Stimulated activated naive CD8-positive, alpha-beta T cell treated with anti-CD3 and anti-CD28 coated beads, Interleukin-15, Interleukin-2, amounts not matched to agents 100 ng/mL and 50 ng/mL, for 24 hours (primary cell): ENCODE data around the gene AP1M1.
A peak's percentile ranks its signal among the peaks of the same experiment; 100 is the strongest.
"Not testable (repeated sequence)": the region's sequence is repeated elsewhere in the genome, so short reads cannot be mapped to it uniquely, and the experiment has no call there.

Source experiments
- H3K27ac Mint-ChIP-seq: one replicate; pipeline ENCODE4 v1.8.0; 2021; ENCODE audit warnings: mild to moderate bottlenecking, mixed read lengths
- H3K27me3 Mint-ChIP-seq: one replicate; pipeline ENCODE4 v1.8.0; 2021; ENCODE audit warnings: mixed read lengths
- H3K36me3 Mint-ChIP-seq: one replicate; pipeline ENCODE4 v1.8.0; 2021; ENCODE audit warnings: low read depth, mixed read lengths
- H3K4me1 Mint-ChIP-seq: one replicate; pipeline ENCODE4 v1.8.0; 2021; ENCODE audit warnings: low read depth, mixed read lengths
- H3K4me3 Mint-ChIP-seq: one replicate; pipeline ENCODE4 v1.8.0; 2021; ENCODE audit warnings: mild to moderate bottlenecking, mixed read lengths
- H3K9me3 Mint-ChIP-seq: one replicate; pipeline ENCODE4 v1.8.0; 2021; ENCODE audit warnings: mixed read lengths

AP1M1 gene

GRCh38 chr19:16266586-16266942, 68.9 kb downstream of the AP1M1 start:
- Mint-ChIP-seq H3K27me3 (peaks cover 17% of the 10 kb centered on the region), H3K9me3 (no peaks in the 10 kb centered on the region), H3K4me1 (peaks cover 47% of the 10 kb centered on the region), H3K27ac (peak overlapping the region; percentile 59), H3K36me3 (no peaks in the 10 kb centered on the region), H3K4me3 (no peak overlapping the region)

DNA sequence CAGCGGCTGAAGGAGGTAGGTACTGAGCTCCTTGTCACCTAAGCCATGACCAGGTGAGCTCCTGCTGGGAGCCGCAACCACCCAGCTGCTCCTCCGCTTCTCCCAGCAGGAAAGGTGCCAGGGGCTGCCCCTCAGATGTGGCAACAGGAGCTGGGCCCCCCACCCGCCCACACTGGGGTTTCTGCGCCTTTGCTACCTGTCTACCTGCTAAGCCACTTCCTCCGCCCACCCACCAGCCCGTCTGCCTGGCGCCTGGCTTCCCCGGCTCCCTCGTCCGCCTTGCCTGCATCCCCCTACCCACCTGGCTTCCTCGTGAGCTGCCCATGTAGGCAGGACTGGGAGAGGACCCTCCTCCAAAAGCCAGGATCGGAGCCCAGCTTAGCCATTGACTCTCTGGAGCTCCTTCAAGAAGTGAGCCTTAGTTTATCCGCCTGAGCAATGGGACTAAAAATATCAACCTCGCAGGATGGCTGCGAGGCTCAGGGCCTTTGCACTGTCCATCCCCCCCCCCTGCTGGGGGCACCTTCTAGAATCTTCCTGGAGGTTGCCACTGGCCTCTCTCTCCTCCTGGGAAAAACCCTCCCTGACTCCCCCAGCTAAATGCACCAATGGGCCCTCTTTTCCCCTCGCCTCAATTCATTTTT, 71.1 kb downstream of the AP1M1 start:
- Mint-ChIP-seq H3K27ac (no peak overlapping the region), H3K4me1 (peaks cover 30% of the 10 kb centered on the region), H3K36me3 (no peaks in the 10 kb centered on the region), H3K27me3 (peaks cover 17% of the 10 kb centered on the region), H3K9me3 (no peaks in the 10 kb centered on the region), H3K4me3 (no peak overlapping the region)

GRCh38 chr19:16272945-16273344, 75.2 kb downstream of the AP1M1 start:
- Mint-ChIP-seq H3K27me3 (no peaks in the 10 kb centered on the region), H3K9me3 (no peaks in the 10 kb centered on the region), H3K36me3 (no peaks in the 10 kb centered on the region), H3K4me3 (no peak overlapping the region), H3K27ac (no peak overlapping the region), H3K4me1 (peaks cover 10% of the 10 kb centered on the region)

- H3K36me3 Mint-ChIP-seq = no peaks in the 10 kb centered on the region
- H3K4me3 Mint-ChIP-seq = no peak overlapping the region
- no peaks in the 10 kb centered on the region for H3K9me3 Mint-ChIP-seq
- no peaks in the 10 kb centered on the region for H3K4me1 Mint-ChIP-seq
- no peaks in the 10 kb centered on the region for H3K27me3 Mint-ChIP-seq
- no peak overlapping the region for H3K27ac Mint-ChIP-seq
These were observed 76.7 kb downstream of the AP1M1 start for GRCh38 chr19:16274447-16274846.

- Mint-ChIP-seq H3K36me3 (no peaks in the 10 kb centered on the region), H3K4me1 (peaks cover 27% of the 10 kb centered on the region), H3K27ac (no peak overlapping the region), H3K27me3 (peaks cover 19% of the 10 kb centered on the region), H3K4me3 (no peak overlapping the region), H3K9me3 (no peaks in the 10 kb centered on the region)
These were observed 82.6 kb downstream of the AP1M1 start for GRCh38 chr19:16280306-16280705.

DNA sequence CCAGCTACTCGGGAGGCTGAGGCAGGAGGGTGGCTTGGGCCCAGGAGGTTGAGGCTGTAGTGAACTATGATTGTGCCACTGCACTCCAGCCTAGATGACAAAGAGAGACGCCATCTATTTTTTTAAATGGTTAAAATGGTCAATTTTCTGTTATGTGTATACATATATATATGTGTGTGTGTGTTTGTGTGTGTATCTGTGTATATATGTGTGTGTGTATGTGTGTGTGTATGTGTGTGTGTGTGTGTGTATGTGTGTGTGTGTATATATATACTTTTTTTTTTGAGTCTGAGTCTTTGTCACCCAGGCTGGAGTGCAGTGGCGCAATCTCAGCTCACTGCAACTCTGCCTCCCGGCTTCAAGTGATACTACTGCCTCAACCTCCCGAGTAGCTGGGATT, 84.0 kb downstream of the AP1M1 start:
- H3K4me1 Mint-ChIP-seq = peaks cover 37% of the 10 kb centered on the region
- no peak overlapping the region for H3K27ac Mint-ChIP-seq
- peaks cover 25% of the 10 kb centered on the region for H3K27me3 Mint-ChIP-seq
- H3K36me3 Mint-ChIP-seq = no peaks in the 10 kb centered on the region
- no peaks in the 10 kb centered on the region for H3K9me3 Mint-ChIP-seq
- H3K4me3 Mint-ChIP-seq = no peak overlapping the region

GRCh38 chr19:16283210-16284061, 85.7 kb downstream of the AP1M1 start:
- Mint-ChIP-seq H3K4me1 (peaks cover 42% of the 10 kb centered on the region), H3K27ac (no peak overlapping the region), H3K36me3 (no peaks in the 10 kb centered on the region), H3K27me3 (peaks cover 30% of the 10 kb centered on the region), H3K4me3 (peak overlapping the region; percentile 25), H3K9me3 (no peaks in the 10 kb centered on the region)

GRCh38 chr19:16284505-16284904, 86.8 kb downstream of the AP1M1 start:
- H3K4me1 Mint-ChIP-seq = peaks cover 43% of the 10 kb centered on the region
- no peaks in the 10 kb centered on the region for H3K9me3 Mint-ChIP-seq
- H3K27me3 Mint-ChIP-seq = peaks cover 30% of the 10 kb centered on the region
- H3K27ac Mint-ChIP-seq = no peak overlapping the region
- no peaks in the 10 kb centered on the region for H3K36me3 Mint-ChIP-seq
- H3K4me3 Mint-ChIP-seq = no peak overlapping the region

DNA sequence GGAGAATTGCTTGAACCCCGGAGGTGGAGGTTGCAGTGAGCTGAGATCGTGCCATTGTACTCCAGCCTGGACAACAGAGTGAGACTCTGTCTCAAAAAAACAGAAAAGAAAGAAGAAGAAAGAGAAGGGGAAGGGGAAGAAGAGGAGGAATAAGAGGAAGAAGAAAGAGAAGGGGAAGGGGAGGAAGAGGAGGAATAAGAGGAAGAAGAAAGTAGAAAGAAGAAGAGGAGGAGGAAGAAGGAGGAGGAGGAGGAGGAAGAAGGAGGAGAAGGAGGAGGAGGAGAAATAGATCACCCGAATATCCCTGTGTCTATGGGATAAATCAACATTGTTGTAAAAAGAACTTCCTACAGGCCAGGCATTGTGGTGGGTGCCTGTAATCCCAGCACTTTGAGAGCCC, 87.4 kb downstream of the AP1M1 start:
- not testable (repeated sequence) for H3K27ac Mint-ChIP-seq

DNA sequence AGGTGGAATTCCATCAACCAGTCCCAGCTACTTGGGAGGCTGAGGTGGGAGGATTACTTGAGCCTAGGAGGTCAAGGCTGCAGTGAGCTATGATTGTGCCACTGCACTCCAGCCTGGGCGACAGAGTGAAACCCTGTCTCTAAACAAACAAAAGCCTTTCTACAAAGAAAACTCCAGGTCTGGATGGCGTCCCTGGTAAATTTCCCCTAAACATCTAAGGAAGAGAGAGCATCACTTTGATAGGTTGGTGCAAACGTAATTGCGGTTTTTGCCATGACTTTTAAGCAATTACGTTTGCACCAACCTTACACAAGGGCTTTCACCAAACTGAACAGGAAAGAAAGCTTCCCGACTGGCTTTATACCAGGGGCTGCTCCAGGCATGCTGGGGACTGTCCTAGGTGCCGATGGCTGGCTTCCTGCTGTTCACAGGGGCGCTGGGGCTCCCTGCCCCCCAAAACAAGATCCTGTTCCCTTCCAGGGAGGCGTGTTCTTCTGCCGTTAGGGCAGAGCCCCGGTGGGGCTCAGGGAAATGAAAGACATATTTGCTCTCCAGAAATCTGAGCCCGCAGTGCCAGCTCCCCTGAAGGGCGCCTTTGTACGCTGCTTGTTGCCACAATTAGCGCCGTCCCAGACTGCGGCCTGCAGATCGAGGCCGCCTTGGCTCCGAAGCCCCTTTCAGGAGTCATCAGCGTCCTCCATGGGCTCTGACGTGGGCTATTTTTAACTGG, 88.2 kb downstream of the AP1M1 start:
- no peak overlapping the region for H3K27ac Mint-ChIP-seq
- H3K27me3 Mint-ChIP-seq = peaks cover 24% of the 10 kb centered on the region
- H3K4me1 Mint-ChIP-seq = peaks cover 41% of the 10 kb centered on the region

More for the DNA sequence above, 87.4 kb downstream of the AP1M1 start:
- H3K4me3 Mint-ChIP-seq, H3K36me3 Mint-ChIP-seq, H3K9me3 Mint-ChIP-seq: not testable (repeated sequence)
- H3K27me3 Mint-ChIP-seq = peaks cover 29% of the 10 kb centered on the region
- H3K4me1 Mint-ChIP-seq = peaks cover 44% of the 10 kb centered on the region

DNA sequence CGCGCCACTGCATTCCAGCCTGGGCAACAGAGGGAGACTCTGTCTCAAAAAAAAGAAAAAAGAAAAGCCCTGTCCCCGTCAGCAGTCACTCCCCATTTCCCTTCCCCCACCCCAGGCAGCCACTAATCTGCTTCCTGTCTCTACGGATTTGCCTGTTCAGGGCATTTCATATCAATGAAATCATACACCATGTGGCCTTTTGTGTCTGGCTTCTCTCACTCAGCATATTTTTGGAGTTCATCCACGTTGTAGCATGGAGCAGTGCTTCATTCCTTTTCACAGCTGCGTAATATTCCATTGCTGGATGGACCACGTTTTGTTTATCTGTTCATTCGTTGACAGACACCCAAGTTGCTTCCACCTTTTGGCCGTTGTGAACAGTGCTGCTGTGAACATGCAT, 90.8 kb downstream of the AP1M1 start:
- no peak overlapping the region for H3K4me3 Mint-ChIP-seq
- no peaks in the 10 kb centered on the region for H3K36me3 Mint-ChIP-seq
- H3K27ac Mint-ChIP-seq = no peak overlapping the region
- no peaks in the 10 kb centered on the region for H3K9me3 Mint-ChIP-seq
- H3K4me1 Mint-ChIP-seq = peaks cover 29% of the 10 kb centered on the region
- peaks cover 21% of the 10 kb centered on the region for H3K27me3 Mint-ChIP-seq

More for the DNA sequence above, 88.2 kb downstream of the AP1M1 start:
- Mint-ChIP-seq H3K36me3 (no peaks in the 10 kb centered on the region), H3K9me3 (no peaks in the 10 kb centered on the region), H3K4me3 (peak overlapping the region; percentile 20)

- Mint-ChIP-seq H3K4me1 (peaks cover 19% of the 10 kb centered on the region), H3K4me3 (no peak overlapping the region), H3K27me3 (peaks cover 17% of the 10 kb centered on the region), H3K9me3 (no peaks in the 10 kb centered on the region), H3K27ac (no peak overlapping the region), H3K36me3 (no peaks in the 10 kb centered on the region)
These were observed 91.9 kb downstream of the AP1M1 start for GRCh38 chr19:16289594-16289993.

- Mint-ChIP-seq H3K4me3 (no peak overlapping the region), H3K4me1 (peaks cover 16% of the 10 kb centered on the region), H3K36me3 (no peaks in the 10 kb centered on the region), H3K27ac (no peak overlapping the region), H3K9me3 (no peaks in the 10 kb centered on the region), H3K27me3 (peaks cover 8% of the 10 kb centered on the region)
These were observed 93.0 kb downstream of the AP1M1 start for GRCh38 chr19:16290692-16291091.

DNA sequence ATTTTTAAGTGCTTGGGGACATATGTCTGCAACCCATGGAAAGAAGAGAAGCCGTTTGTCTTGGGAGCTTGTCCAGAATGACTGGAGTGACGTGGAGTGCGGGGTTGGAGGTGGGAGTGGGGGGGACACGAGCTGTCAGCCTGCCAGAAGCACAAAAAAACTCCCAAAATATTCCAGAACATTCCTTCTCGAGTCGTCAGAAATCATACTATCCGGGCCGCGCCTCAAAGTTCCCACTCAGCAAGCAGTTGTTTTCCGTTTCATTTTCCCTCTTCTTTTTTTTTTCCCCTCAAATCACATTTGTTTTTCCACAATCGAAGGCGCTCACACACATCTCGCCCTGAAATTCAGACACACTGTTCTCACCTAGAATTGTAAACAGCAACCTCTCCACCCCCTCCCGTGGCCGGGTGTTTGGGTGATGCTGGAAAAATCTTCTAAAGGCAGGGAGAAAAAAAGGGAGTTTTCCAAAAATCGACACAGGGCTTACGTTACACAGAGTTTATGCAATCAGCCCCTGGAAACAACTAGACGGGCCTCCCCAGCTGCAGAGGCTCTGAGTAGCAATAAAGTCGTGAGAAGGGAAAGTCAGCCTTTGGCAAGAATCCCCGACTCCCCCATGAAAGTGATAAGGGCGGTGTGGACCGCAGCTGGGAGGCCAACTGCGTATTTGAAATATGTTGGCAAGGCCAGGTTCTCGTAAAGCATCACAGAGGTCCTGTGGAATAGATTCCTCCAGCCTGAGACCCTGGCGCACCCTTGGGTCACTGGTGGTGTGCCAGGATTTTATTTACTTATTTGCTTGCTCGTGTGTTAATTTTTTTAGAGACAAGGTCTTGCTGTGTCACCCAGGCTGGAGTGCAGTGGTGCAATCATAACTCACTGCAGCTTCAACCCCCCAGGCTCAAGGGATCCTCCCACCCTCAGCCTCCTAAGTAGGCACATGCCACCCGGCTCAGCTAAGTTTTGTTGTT, 95.7 kb downstream of the AP1M1 start:
- Mint-ChIP-seq H3K27me3 (no peaks in the 10 kb centered on the region), H3K27ac (no peak overlapping the region), H3K4me1 (peaks cover 3% of the 10 kb centered on the region), H3K36me3 (no peaks in the 10 kb centered on the region), H3K9me3 (no peaks in the 10 kb centered on the region), H3K4me3 (no peak overlapping the region)
